HG03521 (cell line): ENCODE data around the gene WSB2.
"Not testable (repeated sequence)": the region's sequence is repeated elsewhere in the genome, so short reads cannot be mapped to it uniquely, and the experiment has no call there.

Source experiments
- ATAC-seq: cut with Tn5 transposase; IDR thresholded peaks from one replicate; pipeline ENCODE4 v1.9.1; 2021; ENCODE audit warnings: mild to moderate bottlenecking, moderate library complexity; ENCODE audit not compliant: unreplicated experiment

Gene WSB2

DNA sequence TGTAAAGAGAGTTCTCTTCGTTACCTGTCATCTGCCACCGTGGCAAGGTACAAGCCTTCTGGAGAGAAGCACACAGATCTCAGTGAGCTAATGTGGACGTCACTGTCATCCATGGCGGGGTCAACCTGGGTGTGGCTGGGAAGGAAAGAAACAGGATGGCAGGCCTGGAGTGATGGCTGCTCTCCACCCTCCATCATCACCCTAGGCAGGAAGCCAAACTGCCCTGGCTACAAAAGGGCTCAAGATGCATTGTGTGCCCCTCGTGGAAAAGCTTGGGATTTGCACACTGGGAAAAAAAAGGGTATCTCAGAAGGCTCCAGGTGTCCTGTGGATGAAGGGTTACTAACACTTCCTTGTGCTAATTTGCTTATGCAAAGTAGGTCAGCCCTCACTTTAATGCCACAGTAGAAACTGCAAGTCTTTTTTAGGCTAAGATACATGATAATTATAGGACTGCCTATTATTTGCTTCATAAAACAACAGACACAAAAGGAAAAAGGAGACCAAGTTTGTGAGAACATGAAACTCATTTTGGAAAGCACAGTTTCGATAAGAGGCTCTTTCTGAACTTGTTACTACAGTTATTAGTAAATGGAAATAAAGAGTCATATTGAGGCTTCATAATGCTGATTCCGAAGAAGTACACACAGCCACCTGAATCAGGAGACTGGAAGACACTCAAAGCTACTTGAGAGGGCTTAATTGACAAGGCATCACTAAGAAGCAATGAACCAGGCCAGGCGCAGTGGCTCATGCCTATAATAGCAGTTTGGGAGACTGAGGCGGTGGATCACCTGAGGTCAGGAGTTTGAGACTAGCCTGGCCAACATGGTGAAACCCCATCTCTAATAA is 25.6 kb downstream of the WSB2 start:
- peak; percentile 74 for ATAC-seq

DNA sequence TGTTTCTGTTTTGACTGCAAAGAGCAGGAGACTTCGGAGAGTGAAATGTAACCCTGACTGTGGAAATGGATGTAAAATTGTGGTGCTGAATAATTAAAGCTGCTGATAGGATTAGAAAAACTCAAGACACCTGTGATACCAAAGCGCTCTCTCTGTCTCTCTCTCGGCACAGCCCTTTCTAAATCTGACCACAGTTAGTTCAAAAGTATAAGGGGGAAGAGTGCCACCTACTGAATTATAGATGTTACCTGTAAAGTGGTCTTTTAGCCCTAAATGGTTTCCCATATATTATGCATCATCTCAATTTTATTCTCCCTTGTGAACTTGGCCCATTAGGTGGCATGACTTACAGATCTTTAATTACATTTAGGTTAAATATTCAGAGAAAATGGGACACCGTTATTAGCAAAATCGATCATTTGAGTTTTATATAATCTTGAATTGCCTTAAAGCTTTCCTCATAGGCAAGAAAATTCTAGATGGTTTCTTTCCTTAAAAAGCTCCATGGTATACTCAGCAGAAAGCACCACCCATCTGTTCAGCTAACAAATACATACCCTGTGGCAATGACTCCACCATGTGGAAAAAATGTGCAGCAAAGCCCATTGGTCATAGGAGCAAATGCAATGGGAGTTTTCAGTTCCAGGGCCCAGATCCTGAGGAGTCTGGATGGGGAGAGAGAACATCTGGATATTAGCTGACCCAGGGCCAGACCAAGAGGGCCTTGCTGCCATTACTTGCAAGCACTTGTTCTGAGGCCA is 26.4 kb downstream of the WSB2 start:
- ATAC-seq = no peak

DNA sequence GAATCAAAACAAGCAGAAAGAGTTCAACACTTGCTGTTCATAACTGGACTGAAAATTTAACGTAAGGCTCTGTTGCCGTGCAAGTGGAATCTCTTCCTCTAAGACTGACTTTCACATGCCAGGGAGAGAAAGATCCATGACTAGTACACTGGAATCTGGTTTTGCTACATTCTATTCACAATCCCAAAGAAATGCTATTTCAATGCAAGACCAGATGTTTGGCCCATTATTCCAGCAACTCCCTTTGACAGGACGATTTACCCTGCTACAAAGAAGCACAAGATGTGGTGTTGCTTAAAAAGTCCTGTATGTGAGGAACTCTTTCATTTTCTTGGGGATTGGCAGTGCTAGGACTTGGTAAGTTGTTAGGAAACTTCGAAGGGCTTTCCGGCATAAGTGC is 27.1 kb downstream of the WSB2 start:
- ATAC-seq = no peak

DNA sequence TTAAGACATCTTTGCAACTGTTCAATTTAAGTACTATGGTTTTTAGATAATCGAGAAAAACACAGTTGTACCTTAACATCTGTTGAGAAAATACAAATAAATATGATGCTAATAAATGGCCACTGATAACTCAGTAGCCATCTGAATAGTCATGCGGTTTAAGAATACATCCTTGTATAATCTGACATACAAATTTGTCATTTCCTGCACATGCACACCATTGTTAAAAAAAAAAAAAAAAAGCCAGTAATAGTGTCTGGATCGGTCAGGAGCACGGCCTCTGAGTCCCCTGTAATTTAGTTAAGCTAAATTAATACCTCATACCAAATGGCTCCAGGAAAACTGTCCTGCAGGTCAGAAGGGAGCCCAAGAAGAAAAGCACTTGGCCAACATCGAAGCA is 27.7 kb downstream of the WSB2 start:
- no peak for ATAC-seq

DNA sequence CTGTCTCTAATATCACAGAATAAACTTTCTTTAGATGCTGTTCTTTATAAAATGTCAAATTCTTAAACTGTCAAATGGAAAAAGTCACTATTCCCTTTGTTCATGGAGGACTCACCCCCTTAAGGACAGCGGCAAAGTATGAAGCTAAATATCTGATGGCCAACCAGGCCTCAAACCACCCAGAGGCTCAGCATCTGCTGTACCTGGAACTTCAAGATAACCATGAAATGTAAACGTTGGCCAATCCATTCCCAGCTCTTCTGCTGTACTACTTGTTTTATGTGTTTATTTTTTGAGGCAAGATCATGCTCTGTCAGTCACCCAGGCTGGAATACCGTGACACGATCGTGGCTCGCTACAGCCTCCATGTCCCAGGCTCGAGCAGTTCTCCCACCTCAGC is 28.8 kb downstream of the WSB2 start:
- ATAC-seq = no peak

DNA sequence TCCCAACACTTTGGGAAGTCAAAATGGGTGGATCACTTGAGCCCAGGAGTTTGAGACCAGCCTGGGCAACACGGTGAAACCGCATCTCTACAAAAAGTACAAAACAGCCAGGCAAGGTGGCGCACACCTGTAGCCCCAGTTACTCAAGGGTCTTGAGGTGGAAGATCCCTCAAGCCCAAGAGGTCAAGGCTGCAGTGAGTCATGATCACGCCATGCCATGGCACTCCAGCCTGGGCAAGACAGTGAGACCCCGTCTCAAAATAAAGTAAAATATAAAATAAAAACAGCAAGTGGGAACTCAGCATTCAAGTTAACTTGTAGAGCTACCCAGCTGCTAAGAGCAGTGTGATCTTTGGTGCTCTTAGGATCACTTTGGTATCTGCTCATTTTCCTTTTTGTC is 31.8 kb downstream of the WSB2 start:
- ATAC-seq = no peak

DNA sequence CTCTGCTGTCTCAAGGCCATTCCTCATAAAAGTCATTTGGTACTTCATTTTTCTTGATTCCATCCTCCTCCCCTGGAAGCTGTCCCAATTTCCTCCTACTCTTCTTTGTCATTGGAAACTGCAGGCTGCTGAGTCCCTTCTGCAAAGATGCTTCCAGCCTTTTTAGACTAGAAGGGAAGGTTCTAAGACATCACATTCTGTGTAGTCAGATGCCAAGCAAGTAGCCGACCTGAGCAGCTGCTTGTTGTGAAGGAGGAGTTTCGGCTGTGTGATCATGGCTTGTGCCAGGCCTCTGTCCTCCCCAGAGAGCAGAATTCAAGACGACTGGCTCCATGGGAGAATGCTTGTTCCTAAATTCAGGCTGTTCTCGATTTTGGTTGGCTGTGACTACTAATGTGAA is 35.8 kb downstream of the WSB2 start:
- ATAC-seq = no peak

DNA sequence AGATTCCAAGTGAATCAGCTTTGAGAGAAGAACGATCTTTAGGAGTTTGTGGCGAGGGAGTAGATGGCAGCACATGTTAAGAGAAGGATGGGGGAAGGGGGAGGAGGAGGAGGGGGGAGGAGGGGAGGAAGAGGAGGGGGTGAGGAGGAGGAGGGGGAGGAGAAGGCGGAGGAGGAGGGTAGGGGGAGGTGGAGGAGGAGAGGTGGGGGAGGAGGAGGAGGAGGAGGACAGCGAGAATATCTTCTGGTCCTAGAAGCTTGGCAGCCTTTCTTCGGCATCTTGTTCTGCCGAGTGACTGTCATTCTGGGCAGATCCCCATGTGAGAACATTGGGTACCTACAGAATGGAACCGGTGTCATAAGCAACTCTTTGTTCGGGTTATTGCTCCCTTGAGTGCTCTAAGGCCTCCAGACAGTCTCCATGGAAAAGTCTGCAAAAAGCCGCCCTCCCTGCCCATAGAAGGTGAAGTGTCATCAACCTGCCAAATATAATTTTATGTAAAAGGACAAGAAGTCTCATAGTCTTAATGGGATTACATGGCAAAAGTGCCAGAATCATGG is 37.6 kb downstream of the WSB2 start:
- ATAC-seq = no peak

DNA sequence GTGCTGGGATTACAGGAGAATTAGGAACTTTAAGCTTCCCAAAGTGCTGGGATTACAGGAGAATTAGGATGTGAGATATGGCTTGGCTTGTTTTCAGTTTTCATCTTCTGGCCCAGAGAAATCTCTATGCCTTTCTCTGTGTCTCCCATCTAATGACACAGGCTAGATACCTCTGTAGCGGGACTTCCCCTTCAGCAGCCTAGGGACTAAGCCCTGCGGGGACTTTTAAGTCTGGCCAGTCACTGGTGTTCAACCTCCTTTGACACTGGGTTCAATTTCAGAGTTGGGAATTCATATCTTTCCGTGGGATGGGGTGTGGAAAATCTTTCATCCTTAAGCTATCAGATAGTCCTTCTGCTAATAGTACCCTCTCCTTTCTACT is 38.3 kb downstream of the WSB2 start:
- no peak for ATAC-seq

DNA sequence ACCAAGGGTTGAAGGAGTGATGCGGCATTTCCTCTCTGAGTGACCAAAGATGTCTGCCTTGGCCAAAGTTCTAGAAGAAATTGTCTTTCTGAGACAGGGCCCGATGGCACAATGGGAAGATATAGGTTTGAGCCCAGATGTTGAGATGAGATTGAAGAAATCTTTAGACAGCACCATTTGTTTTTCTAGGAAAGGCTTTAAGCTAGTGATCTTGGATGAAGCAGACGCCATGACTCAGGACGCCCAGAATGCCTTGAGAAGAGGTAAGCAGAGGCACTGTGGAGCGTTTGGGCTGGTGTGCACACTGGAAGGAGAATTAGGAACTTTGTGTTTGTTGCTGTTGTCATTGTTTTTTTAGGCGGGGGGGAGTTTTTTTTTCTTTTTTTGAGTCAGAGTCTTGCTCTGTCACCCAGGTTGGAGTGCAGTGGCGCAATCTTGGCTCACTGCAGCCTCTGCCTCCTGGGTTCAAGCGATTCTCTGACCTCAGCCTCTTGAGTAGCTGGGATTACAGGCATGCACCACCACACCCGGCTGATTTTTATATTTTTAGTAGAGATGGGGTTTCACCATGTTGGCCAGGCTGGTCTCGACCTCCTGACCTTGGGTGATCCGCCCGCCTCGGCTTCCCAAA is 38.8 kb downstream of the WSB2 start:
- not testable (repeated sequence) for ATAC-seq

DNA sequence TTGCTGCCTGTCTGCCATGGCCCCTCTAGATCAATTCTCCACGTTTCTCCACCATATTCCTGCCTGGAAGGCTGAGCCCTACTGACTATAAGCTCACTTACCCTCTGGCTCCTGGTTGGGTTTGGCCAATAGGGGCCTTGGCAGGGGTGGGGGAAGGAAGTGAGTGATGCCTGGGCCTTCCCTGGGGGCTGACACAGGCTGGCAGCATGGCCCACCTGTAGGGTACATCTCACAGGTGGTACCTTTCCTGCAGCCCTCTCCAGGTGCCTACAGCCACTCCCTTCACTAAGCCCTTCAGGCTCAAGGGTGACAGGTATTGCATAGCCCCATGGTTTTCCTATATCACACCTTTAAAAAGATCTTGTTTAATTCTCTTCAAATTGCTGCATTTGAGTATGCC is 40.9 kb downstream of the WSB2 start:
- ATAC-seq = no peak

DNA sequence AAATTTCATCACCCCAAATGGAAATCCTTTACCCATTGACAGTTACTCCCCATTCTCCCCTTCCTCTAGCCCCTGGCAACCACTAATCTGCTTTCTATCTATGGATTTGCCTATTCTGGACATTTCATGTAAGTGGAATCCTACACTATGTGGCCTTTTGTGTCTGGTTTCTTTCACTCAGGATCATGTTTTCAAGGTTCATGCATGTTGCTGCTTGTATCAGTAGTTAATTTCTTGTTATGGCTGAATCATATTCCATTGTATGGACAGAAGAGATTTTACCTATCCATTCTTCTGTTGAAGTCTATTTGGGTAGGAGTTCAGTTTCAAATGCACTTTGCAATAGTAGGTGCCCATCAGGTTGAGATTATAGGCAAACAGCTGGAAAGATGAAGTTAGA is 43.1 kb downstream of the WSB2 start:
- no peak for ATAC-seq

DNA sequence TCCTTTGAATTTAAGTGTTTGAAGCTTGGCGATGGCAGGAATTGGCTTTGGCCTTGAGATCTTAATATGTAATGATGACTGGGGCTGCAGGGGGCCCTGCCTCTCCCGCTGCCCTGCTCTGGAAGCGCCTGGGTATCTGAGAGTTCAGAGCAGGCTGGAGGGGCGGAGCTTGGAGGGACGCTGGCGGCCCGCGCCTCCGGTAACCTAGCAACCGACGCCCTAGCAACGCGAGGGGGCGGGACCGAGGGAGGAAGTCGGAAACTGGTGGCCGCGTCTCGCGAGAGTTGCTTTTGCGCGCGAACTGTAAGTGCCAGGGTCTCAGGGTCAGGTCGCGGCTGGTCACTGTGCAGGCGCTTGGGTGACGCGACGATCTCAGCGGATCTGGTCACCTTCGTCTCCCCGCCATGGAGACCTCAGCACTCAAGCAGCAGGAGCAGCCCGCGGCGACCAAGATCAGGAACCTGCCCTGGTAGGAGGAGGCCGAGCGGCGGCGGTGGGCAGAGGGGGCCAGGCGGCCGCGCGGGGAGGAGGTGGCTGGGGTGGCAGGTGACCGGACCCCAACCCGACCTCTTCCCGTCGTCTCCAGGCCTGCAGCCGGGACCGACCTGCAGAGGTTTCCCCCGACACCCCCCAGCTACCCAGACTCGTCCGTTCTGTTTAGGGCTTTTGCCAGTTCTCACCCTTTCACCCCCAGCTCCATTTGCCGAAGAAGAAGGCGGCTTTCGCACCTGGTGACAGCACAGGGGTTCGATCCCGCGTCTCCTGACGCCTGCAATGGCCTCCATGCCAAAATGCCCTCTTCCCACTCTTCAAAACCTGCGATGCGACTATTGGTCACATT is 44.3 kb downstream of the WSB2 start, which contains the start of gene RFC5:
Gene RFC5 (plus strand): TSS at position 280 of the 841 bp plus-strand sequence. CDS start 125 bp downstream, at position 405.
- ATAC-seq = peak; percentile 98

DNA sequence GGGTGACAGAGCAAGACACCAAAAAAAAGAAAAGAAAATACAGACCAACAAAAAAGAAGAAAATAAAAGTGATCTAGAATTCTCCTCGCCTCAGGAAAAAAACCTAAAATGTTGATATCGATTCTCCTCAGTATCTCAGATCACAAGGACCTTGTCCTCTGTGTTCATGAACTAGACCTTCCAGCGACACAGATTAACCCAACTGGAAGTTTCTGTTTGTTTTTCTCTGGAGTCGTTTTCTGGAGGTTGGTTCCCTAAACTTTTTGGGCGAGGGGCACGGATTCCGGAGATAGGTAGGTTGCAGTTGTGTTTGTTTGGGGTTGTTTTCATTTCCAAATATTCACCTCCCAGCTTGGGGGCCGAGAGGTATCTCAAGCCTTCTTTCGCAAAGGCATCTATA is 45.0 kb downstream of the WSB2 start:
- no peak for ATAC-seq

DNA sequence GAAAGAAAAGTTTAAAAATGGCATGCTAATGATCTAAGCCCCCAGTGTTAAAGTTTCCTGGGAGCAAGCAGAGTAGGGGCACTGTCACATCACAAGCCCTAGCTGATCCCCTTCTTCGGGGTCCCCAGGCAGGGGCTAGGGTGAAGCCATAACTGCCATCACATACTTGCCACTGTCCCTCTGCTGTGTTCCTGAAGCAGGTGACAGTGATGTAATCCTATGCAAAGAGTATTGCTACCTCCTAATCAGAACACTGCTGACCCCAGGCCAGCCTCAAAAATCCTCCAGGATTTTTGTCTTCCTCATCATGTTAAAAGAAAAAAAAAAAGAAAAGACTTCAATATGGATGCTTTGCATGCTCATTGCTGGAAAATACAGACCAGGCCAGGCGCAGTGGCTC is 45.7 kb downstream of the WSB2 start:
- no peak for ATAC-seq

DNA sequence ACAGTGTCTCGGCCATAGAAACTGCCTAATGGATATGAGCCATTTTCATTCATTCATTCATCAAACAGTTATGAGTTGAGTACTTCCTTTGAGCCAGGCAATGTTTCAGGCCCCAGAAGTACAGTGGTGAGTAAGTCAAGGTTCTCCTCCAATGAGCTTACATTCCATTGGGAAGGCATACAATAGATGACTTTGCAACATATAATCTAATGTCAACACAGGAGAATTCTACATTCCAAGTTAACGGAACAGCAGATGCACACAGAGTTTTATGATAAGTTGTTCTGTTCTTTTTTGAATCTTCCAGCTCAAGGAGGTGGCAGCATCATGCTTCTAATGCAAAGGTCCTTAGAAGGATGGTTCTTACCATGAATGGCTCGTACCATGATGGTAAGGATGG is 47.7 kb downstream of the WSB2 start:
- ATAC-seq = no peak

DNA sequence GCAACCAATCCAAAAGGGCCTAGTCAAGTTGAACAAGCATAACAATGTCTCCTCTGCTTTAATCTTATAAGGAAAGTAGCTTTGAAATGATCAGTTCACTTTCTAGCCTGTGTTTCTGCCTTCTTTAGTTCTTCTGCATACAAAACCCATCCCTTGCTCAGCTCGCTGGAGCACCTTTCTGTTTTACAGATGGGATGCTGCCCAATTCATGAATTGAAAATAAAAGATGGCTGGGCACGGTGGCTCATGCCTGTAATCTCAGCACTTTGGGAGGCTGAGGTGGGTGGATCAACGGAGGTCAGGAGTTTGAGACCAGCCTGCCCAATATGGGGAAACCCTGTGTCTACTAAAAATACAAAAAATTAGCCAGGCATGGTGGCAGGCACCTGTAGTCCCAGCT is 49.0 kb downstream of the WSB2 start:
- no peak for ATAC-seq

DNA sequence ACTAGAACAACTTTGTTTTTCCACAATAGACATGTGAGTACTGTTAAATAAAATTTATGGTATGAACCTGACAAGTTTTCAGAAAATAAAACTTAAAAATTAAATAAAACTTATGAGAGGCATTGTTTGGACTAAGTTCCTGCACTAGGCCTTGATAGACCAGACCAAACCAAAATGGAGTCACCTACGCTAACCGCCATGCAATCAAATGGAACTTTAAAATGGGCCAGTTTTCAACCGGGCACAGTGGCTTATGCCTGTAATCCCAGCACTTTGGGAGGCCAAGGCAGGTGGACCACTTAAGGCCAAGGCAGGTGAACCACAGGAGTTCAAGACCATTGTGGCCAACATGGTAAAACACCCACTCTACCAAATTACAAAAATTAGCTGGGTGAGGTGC is 49.6 kb downstream of the WSB2 start:
- no peak for ATAC-seq

DNA sequence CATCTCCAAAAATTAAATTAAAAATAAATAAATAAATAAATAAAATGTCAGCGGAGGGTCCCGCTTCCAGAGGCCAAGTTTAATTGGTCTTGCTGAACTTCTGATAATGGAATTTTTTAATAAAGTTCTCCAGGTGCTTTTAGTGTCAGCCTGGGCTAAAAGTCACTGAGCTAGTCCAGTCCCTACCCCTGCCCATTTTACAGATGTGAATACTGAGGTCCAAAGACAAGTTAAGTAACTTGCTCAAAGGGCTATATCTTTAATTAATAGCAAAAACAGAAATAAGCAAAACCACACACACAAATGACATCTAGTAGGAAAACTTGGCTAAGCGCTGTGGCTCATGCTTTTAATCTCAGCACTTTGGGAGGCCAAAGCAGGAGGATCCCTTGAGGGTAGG is 50.1 kb downstream of the WSB2 start:
- no peak for ATAC-seq

DNA sequence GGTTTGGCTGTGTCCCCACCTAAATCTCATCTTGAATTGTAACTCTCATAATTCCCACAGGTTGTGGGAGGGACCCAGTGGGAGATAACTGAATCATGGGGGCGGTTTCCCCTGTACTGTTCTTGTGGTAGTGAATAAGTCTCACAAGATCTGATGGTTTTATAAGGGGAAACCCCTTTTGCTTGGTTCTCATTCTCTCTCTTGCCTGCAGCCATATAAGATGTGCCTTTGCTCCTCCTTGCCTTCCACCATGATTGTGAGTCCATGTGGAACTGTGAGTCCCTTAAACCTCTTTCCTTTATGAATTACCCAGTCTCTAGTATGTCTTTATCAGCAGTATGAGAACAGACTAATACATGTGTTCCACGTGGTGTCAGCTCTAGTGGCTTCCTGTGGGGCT is 61.2 kb downstream of the WSB2 start:
- not testable (repeated sequence) for ATAC-seq

DNA sequence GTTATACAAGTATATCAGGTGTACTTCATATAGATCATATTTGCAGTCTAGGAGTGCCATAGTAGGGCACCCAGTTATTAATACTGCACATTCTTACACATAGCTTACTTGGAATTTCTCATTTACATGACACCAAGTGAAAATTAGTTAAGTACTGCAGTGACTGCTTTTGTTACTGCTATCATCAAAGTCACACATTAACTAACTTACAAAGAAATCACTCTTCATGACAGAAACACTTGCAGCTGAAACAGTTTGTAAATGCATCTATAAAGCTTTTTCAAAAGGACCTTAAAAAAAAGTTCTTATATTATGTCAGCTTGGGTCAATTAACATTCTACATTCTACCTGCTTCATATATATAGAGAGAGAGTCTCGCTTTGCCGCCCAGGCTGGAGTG is 62.3 kb downstream of the WSB2 start:
- no peak for ATAC-seq
